Natural killer cell (primary cell): ENCODE measurements around the gene PATE4. TPM values are rescaled to one million over a fixed set of nuclear protein-coding genes. Genes with fewer than 3 reads are reported as not detected.

ENCODE experiments used
- ATAC-seq, 3 donors: fragments of 150-1000 bp in 2 of 3; fragments of 200-7000 bp in 1 of 3; cut with Tn5 transposase; 1 replicate in 1 of 3; 2 replicates in 2 of 3; pipeline ENCODE4 v1.10.0; 2021; ENCODE audit warnings: mild to moderate bottlenecking in 2 of 3, moderate library complexity in 2 of 3
- DNase-seq, 2 donors: peaks; one replicate each; pipeline versions ENCODE4 v3.0.0 to v3.0.0-alpha.2; 2013 to 2021; ENCODE audit warnings: mixed read lengths in 1 of 2
- H3K27ac ChIP-seq: one replicate; pipeline ENCODE4 v1.5.1; 2013; ENCODE audit warnings: mild to moderate bottlenecking, low read length
- H3K27me3 ChIP-seq: one replicate; pipeline ENCODE4 v1.6.1; 2013; ENCODE audit warnings: low read length; ENCODE audit not compliant: control insufficient read depth, insufficient read depth
- H3K36me3 ChIP-seq: one replicate; pipeline ENCODE4 v1.6.1; 2013; ENCODE audit warnings: low read length; ENCODE audit not compliant: control insufficient read depth, insufficient read depth
- H3K4me1 ChIP-seq: one replicate; pipeline ENCODE4 v1.6.1; 2013; ENCODE audit warnings: low read length; ENCODE audit not compliant: control insufficient read depth, insufficient read depth
- H3K4me3 ChIP-seq: one replicate; pipeline ENCODE4 v1.5.1; 2013; ENCODE audit warnings: low read length
- H3K9me3 ChIP-seq: one replicate; pipeline ENCODE4 v1.6.1; 2013; ENCODE audit warnings: low read length; ENCODE audit not compliant: control insufficient read depth, insufficient read depth
- H3K27ac Mint-ChIP-seq, 2 donors: one replicate each; pipeline ENCODE4 v1.8.0; 2022; ENCODE audit warnings: mild to moderate bottlenecking in 2 of 2, mixed read lengths in 2 of 2, moderate library complexity in 1 of 2
- H3K27me3 Mint-ChIP-seq, 2 donors: one replicate each; pipeline ENCODE4 v1.8.0; 2022; ENCODE audit warnings: low read depth in 2 of 2, mixed read lengths in 2 of 2
- H3K36me3 Mint-ChIP-seq: one replicate; pipeline ENCODE4 v1.8.0; 2022; ENCODE audit warnings: mixed read lengths
- H3K4me1 Mint-ChIP-seq, 2 donors: one replicate each; pipeline ENCODE4 v1.8.0; 2022; ENCODE audit warnings: mixed read lengths in 2 of 2
- H3K4me3 Mint-ChIP-seq: one replicate; pipeline ENCODE4 v1.8.0; 2022; ENCODE audit warnings: mild to moderate bottlenecking, moderate library complexity, mixed read lengths
- H3K9me3 Mint-ChIP-seq, 2 donors: one replicate each; pipeline ENCODE4 v1.8.0; 2022; ENCODE audit warnings: mixed read lengths in 2 of 2
- WGBS: methylation state at CpG from one replicate; pipeline ENCODE4 v1.1.7; 2013; ENCODE audit warnings: missing lambda C conversion rate; ENCODE audit not compliant: insufficient coverage; 5-methylcytosine and 5-hydroxymethylcytosine counted together
- intact Hi-C: fragments of 100-400 bp; cut with micrococcal nuclease; formaldehyde crosslinking; loops from one replicate; pipeline ENCODE4 v1.14.2; 2022
- total RNA-seq, 4 donors: library from RNA; stranded (reverse); fragments of 120-200 nt in 1 of 4; gene quantifications; one replicate each; pipeline versions ENCODE4 v1.2.3 to v1.2.4, GENCODE V29; 2013 to 2022
- TF ChIP-seq, protein P1 (sequence below): fragments of 200-600 bp; IDR thresholded peaks from one replicate; pipeline ENCODE4 v1.8.0; 2022; ENCODE audit warnings: antibody characterized with exemption

The PATE4 gene
- total RNA-seq, 3 donors from 2014 or later (not counting 1 experiment from before 2014, with no cell fraction given), result not detected

GRCh38 chr11:125883375-125883774 lies 50.3 kb downstream of the PATE4 start:
- Mint-ChIP-seq H3K36me3 (no peaks in the 10 kb centered on the region), H3K4me3 (no peak overlapping the region), H3K9me3 (no peaks in the 10 kb centered on the region), H3K27ac (no peak overlapping the region), H3K4me1 (peaks cover 10 to 11% of the 10 kb centered on the region in 2 donors), H3K27me3 (peaks cover 2 to 8% of the 10 kb centered on the region in 2 donors)
- no peaks in the 10 kb centered on the region for H3K27me3 ChIP-seq
- WGBS, result 84% methylated on average over 8 of the region's 8 CpGs
- H3K9me3 ChIP-seq, result no peaks in the 10 kb centered on the region
- H3K4me1 ChIP-seq, result peaks cover 12% of the 10 kb centered on the region
- no peak overlapping the region for H3K4me3 ChIP-seq
- DNase-seq (no peak), ATAC-seq (no peak)
- H3K36me3 ChIP-seq, result no peaks in the 10 kb centered on the region
- intact Hi-C loops, result no loop called here
- no peak overlapping the region for H3K27ac ChIP-seq
- TF ChIP-seq, protein P1, sequence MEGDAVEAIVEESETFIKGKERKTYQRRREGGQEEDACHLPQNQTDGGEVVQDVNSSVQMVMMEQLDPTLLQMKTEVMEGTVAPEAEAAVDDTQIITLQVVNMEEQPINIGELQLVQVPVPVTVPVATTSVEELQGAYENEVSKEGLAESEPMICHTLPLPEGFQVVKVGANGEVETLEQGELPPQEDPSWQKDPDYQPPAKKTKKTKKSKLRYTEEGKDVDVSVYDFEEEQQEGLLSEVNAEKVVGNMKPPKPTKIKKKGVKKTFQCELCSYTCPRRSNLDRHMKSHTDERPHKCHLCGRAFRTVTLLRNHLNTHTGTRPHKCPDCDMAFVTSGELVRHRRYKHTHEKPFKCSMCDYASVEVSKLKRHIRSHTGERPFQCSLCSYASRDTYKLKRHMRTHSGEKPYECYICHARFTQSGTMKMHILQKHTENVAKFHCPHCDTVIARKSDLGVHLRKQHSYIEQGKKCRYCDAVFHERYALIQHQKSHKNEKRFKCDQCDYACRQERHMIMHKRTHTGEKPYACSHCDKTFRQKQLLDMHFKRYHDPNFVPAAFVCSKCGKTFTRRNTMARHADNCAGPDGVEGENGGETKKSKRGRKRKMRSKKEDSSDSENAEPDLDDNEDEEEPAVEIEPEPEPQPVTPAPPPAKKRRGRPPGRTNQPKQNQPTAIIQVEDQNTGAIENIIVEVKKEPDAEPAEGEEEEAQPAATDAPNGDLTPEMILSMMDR, result no peak

DNA sequence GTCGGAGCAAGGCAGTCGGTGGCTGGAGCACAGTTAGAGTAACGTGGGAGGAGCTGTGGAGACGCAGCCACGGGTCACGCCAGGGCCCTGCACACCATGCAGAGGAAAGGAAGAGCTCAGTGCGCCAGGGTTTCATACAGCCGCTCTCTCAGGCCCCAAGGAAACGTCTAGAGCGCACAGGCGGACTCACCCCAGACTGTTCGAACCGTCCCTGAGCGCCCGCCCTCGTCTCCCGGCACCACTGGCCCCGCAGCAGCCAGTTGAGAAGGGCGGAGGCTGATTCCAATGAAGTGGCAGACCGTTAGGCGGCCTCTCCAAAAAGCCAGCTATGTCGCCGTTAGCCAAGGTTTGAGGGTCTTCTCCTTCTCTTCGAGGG lies 53.9 kb downstream of the PATE4 start:
- H3K4me3 ChIP-seq, result peak overlapping the region; percentile 90
- peaks cover 15% of the 10 kb centered on the region for H3K4me1 ChIP-seq
- H3K9me3 ChIP-seq, result no peaks in the 10 kb centered on the region
- peak; percentile 19 to 57 (median 41) for ATAC-seq
- 14% methylated on average over 24 of the region's 24 CpGs for WGBS
- H3K36me3 ChIP-seq, result peaks cover 5% of the 10 kb centered on the region
- intact Hi-C loops, result loop anchor here (2.0 to 5.0 kb wide), 4 partner anchors 262 to 935 kb away; partner anchors contain the start of genes CCDC15, CHEK1, FOXRED1 and SRPRA
- peak overlapping the region; percentile 95 for H3K27ac ChIP-seq
- peak in 1 of 2 donors; percentile 71 for DNase-seq
- no peaks in the 10 kb centered on the region for H3K27me3 ChIP-seq
- peaks cover 0 to 4% of the 10 kb centered on the region in 2 donors for H3K27me3 Mint-ChIP-seq
- peak overlapping the region; percentile 96 for H3K4me3 Mint-ChIP-seq
- peak overlapping the region; percentile 94 to 97 for H3K27ac Mint-ChIP-seq
- no peaks in the 10 kb centered on the region for H3K9me3 Mint-ChIP-seq
- peaks cover 16 to 18% of the 10 kb centered on the region in 2 donors for H3K4me1 Mint-ChIP-seq
- TF ChIP-seq, protein P1, result no peak
- H3K36me3 Mint-ChIP-seq, result no peaks in the 10 kb centered on the region

GRCh38 chr11:125887373-125888324 lies 54.5 kb downstream of the PATE4 start, which contains the start of gene HYLS1:
HYLS1 (plus strand) TSS chr11:125887668; CDS start chr11:125899369, 11,701 bp downstream.
- peak within 1 kb of the TSS; percentile 94 to 97 for H3K27ac Mint-ChIP-seq
- H3K27me3 Mint-ChIP-seq, result peaks cover 0 to 4% of the 10 kb centered on the region in 2 donors
- WGBS, result under 1% methylated on average over 90 of the region's 91 CpGs

More at GRCh38 chr11:125887373-125888324, 54.5 kb downstream of the PATE4 start, which contains the start of gene HYLS1:
- peak; percentile 75 to 91 (median 85) for ATAC-seq
- Histone ChIP-seq H3K27ac (peak within 1 kb of the TSS; percentile 95), H3K27me3 (no peaks in the 10 kb centered on the region), H3K4me3 (peak within 1 kb of the TSS; percentile 90), H3K4me1 (peaks cover 15% of the 10 kb centered on the region), H3K36me3 (peaks cover 11% of the 10 kb centered on the region), H3K9me3 (no peaks in the 10 kb centered on the region)
- peak within 1 kb of the TSS; percentile 96 for H3K4me3 Mint-ChIP-seq
- peaks cover 17 to 22% of the 10 kb centered on the region in 2 donors for H3K4me1 Mint-ChIP-seq
- intact Hi-C loops, result loop anchor here (2.0 to 5.0 kb wide), 5 partner anchors 15 to 935 kb away; partner anchors contain the start of genes CCDC15, CHEK1, FOXRED1 and PUS3
- H3K36me3 Mint-ChIP-seq, result no peaks in the 10 kb centered on the region
- TF ChIP-seq, protein P1, result no peak
- DNase-seq, result peak; percentile 98
- H3K9me3 Mint-ChIP-seq, result no peaks in the 10 kb centered on the region

Other genes with a start within 250 kb of the PATE4 start
- gene STT3A, start 240.5 kb upstream of the PATE4 start, total RNA-seq, result 10 to 100 TPM; 56.7 to 63.5 (median 62.6) TPM
- 10 to 100 TPM in 2 of 3 donors, 1 to 10 TPM in 1; 8.9 to 11.4 (median 10.1) TPM for gene CHEK1, start 208.2 kb upstream of the PATE4 start, total RNA-seq
- gene ACRV1, start 152.5 kb upstream of the PATE4 start, total RNA-seq, result not detected
- not detected for gene PATE1, start 87.0 kb upstream of the PATE4 start, total RNA-seq
- gene PATE2, start 54.5 kb upstream of the PATE4 start, total RNA-seq, result not detected
- gene PATE3, start 45.2 kb upstream of the PATE4 start, total RNA-seq, result not detected
- 1 to 10 TPM; 4.4 to 6.8 (median 5.6) TPM for gene HYLS1, start 54.4 kb downstream of the PATE4 start, total RNA-seq
- 1 to 10 TPM; 3.6 to 6.7 (median 3.6) TPM for gene PUS3, start 69.9 kb downstream of the PATE4 start, total RNA-seq
- not detected for gene DDX25, start 71.2 kb downstream of the PATE4 start, total RNA-seq
- not detected for gene VSIG10L2, start 112.7 kb downstream of the PATE4 start, total RNA-seq
- under 1 TPM in 2 of 3 donors, not detected in 1; 0.25 to 0.38 TPM for gene CDON, start 229.6 kb downstream of the PATE4 start, total RNA-seq